Measurements from ENCODE around the gene TCF12.

TCF12 gene

DNA sequence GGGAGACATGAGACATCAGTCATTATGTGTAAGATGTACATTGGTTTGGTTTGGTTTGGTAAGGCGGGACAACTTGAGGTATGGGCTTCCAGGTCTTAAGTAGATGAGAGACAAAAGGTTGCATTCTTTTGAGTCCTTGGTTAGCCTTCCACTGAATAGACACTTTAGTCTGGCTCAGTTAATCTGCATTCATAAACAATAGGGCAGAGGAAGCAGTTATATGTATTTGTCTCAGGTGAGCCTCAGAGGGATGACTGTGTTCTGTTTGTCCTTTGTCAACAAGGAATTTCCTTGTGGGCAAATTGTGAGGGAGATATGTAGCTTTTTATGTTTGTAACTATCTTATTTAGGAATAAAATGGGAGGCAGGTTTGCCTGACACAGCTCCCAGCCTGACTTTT, 50.4 kb downstream of the TCF12 start:
- DNase-seq (ENCODE audit: low read depth), result no peak
- H3K4me3 ChIP-seq (ENCODE audit: control insufficient read depth, low read depth, low read length), result no peak overlapping the region
- TF ChIP-seq, protein P1, sequence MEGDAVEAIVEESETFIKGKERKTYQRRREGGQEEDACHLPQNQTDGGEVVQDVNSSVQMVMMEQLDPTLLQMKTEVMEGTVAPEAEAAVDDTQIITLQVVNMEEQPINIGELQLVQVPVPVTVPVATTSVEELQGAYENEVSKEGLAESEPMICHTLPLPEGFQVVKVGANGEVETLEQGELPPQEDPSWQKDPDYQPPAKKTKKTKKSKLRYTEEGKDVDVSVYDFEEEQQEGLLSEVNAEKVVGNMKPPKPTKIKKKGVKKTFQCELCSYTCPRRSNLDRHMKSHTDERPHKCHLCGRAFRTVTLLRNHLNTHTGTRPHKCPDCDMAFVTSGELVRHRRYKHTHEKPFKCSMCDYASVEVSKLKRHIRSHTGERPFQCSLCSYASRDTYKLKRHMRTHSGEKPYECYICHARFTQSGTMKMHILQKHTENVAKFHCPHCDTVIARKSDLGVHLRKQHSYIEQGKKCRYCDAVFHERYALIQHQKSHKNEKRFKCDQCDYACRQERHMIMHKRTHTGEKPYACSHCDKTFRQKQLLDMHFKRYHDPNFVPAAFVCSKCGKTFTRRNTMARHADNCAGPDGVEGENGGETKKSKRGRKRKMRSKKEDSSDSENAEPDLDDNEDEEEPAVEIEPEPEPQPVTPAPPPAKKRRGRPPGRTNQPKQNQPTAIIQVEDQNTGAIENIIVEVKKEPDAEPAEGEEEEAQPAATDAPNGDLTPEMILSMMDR (conservative IDR thresholded peaks at IDR 0.05; ENCODE audit: control insufficient read depth, insufficient read depth, low read depth, low read length), result no peak

DNA sequence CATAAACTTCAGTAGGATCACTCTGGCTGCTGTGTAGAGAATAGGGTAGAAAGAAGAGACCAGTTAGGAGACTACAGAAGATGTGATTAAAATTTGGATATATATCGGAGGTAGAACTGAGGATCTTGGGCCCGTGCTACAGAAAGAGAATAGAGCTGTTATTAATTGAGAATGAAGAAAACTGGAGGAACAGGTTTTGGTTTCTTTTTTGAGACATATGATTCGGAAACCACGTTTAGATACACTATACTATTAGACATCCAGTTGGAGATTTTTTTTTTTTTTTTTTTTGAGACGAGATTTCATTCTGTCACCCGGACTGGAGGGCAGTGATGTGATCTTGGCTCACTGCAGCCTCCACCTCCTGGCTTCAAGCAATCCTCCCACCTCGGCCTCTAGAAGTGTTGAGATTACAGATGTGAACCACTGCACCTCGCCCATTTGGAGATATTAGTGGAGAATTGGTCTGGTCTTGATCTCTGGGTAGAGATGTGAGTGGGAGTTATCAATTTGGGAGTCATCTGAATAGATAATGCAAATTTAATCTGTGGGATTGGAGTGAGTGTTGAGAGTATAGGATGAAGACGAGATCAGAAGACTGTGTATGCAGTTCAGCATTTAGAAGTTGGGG, 50.9 kb downstream of the TCF12 start:
- no peak overlapping the region for H3K4me3 ChIP-seq (ENCODE audit: control insufficient read depth, low read depth, low read length)
- DNase-seq (ENCODE audit: low read depth), result no peak
- TF ChIP-seq, protein P1 (conservative IDR thresholded peaks at IDR 0.05; ENCODE audit: control insufficient read depth, insufficient read depth, low read depth, low read length), result no peak

DNA sequence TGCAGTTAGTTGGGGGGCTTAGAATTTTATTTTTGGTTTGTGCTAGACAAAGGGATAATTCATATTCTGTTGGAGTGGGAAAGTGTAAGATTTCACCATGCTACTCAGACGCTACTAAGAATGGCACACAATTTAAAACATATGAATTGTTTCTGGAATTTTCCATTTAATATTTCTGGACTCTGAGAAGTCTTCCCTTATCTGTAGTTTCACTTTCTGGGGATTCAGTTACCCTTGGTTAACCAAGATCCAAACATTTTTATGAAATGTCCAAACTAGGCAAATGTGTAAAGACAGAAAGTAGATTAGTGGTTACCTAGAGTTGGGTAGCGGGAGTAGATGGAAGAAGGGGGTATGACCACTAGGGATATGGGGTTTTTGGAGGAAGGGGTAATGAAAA, 53.1 kb downstream of the TCF12 start:
- TF ChIP-seq, protein P1 (conservative IDR thresholded peaks at IDR 0.05; ENCODE audit: control insufficient read depth, insufficient read depth, low read depth, low read length), result no peak
- no peak for DNase-seq (ENCODE audit: low read depth)
- no peak overlapping the region for H3K4me3 ChIP-seq (ENCODE audit: control insufficient read depth, low read depth, low read length)

DNA sequence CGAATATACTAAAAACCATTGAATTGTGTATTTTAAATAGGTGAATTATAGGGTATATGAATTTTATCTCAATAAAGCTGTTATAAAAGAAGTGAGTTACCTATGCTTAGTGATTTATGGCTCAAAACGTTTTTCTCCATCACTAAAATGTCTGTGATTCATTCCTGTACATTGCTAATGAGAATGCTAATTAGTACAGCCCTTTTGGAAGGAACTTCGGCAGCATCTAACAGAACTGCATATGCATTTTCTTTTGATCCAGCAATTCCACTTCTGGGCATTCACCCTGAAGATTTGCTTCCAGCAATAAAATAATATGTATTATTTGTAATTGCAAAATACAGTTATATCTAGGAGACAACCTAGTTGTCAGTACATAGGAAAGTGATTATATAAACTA, 53.6 kb downstream of the TCF12 start:
- TF ChIP-seq, protein P1 (conservative IDR thresholded peaks at IDR 0.05; ENCODE audit: control insufficient read depth, insufficient read depth, low read depth, low read length), result no peak
- DNase-seq (ENCODE audit: low read depth), result no peak
- H3K4me3 ChIP-seq (ENCODE audit: control insufficient read depth, low read depth, low read length), result no peak overlapping the region

DNA sequence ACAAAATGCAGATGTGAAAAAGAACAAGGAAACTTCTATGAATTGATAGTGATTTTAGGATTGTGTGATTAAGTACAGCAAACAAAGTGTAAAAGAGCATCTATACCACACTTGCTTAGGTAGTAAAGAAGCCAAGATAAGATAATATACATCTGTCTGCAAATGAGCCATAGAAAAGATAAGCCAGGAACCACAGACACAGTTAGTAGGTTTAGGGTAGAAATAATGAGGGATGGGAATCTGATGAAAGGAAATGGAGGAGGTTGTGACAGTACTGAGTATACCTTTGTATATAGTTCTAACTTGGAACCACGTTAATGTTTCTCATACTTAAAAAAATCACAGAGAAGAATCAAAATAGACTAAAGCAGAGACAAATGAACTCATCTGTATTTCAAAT, 54.0 kb downstream of the TCF12 start:
- H3K4me3 ChIP-seq (ENCODE audit: control insufficient read depth, low read depth, low read length), result no peak overlapping the region
- no peak for DNase-seq (ENCODE audit: low read depth)
- TF ChIP-seq, protein P1 (conservative IDR thresholded peaks at IDR 0.05; ENCODE audit: control insufficient read depth, insufficient read depth, low read depth, low read length), result no peak

DNA sequence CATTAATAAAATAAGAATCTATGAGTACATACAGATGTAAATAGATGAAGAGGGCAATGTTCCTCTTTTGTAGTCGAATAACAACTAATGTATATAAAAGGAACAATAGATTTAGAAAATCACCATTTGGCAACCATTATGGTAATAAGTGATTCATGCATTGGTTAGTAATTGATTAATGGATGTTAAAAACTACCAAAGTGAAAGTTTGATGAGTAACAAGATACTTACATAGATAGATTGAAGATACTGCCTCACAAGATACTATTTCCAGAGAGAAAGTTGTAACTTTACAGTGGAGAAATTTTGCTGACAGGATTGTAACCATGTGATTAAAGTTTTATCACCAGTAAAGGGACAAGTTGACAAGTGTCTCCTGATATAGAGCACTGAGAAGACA, 55.0 kb downstream of the TCF12 start:
- peak; percentile 34 for DNase-seq (ENCODE audit: low read depth)
- TF ChIP-seq, protein P1 (conservative IDR thresholded peaks at IDR 0.05; ENCODE audit: control insufficient read depth, insufficient read depth, low read depth, low read length), result no peak
- no peak overlapping the region for H3K4me3 ChIP-seq (ENCODE audit: control insufficient read depth, low read depth, low read length)

DNA sequence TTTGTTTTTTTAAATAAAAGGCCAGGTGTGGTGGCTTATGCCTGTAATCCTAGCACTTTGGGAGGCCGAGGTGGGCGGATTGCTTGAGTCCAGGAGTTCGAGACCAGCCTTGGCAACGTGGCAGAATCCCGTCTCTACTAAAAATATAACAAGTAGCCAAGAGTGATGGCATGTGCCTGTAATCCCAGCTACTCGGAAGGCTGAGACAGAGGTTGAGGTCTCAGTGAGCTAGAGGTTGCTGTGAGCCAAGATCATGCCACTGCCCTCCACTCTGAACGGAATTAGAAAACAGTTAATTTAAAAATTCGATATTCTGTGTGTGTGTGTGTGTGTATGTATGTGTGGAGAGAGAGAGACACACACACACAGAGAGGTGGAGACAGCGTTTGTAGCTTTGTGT, 58.8 kb downstream of the TCF12 start:
- TF ChIP-seq, protein P1 (conservative IDR thresholded peaks at IDR 0.05; ENCODE audit: control insufficient read depth, insufficient read depth, low read depth, low read length), result no peak
- DNase-seq (ENCODE audit: low read depth), result no peak
- no peak overlapping the region for H3K4me3 ChIP-seq (ENCODE audit: control insufficient read depth, low read depth, low read length)

All from fibroblast of mammary gland (primary cell).